Measurements from ENCODE around the gene SNX14. TPM values are rescaled to one million over a fixed set of nuclear protein-coding genes. Genes with fewer than 3 reads are reported as not detected.

Gene SNX14
- total and polyA plus RNA-seq, 2 of the 8 experiments (the other 6 are each of a cell fraction or from before 2014, with no cell fraction given): 11.9 to 24.2 TPM

DNA sequence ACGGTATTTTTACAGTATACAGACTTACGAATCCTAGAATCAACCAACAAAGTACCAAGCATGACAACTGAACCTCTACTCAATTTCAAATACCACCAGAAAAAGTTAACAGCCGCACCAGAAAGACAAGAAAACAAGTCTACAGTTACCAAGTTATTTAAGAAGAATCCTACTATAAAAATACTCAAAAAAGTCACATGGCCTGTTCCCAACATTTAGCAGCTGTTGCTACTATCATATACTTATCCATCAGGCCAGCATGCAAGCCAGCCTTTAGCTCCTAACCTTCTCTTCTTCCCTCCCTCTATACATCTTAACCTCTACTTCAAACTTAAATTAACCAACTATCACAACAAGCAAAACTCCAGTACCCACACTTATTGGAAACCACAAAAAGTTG is 47.2 kb upstream of the SNX14 start (continued):
- TF ChIP-seq, protein P1, sequence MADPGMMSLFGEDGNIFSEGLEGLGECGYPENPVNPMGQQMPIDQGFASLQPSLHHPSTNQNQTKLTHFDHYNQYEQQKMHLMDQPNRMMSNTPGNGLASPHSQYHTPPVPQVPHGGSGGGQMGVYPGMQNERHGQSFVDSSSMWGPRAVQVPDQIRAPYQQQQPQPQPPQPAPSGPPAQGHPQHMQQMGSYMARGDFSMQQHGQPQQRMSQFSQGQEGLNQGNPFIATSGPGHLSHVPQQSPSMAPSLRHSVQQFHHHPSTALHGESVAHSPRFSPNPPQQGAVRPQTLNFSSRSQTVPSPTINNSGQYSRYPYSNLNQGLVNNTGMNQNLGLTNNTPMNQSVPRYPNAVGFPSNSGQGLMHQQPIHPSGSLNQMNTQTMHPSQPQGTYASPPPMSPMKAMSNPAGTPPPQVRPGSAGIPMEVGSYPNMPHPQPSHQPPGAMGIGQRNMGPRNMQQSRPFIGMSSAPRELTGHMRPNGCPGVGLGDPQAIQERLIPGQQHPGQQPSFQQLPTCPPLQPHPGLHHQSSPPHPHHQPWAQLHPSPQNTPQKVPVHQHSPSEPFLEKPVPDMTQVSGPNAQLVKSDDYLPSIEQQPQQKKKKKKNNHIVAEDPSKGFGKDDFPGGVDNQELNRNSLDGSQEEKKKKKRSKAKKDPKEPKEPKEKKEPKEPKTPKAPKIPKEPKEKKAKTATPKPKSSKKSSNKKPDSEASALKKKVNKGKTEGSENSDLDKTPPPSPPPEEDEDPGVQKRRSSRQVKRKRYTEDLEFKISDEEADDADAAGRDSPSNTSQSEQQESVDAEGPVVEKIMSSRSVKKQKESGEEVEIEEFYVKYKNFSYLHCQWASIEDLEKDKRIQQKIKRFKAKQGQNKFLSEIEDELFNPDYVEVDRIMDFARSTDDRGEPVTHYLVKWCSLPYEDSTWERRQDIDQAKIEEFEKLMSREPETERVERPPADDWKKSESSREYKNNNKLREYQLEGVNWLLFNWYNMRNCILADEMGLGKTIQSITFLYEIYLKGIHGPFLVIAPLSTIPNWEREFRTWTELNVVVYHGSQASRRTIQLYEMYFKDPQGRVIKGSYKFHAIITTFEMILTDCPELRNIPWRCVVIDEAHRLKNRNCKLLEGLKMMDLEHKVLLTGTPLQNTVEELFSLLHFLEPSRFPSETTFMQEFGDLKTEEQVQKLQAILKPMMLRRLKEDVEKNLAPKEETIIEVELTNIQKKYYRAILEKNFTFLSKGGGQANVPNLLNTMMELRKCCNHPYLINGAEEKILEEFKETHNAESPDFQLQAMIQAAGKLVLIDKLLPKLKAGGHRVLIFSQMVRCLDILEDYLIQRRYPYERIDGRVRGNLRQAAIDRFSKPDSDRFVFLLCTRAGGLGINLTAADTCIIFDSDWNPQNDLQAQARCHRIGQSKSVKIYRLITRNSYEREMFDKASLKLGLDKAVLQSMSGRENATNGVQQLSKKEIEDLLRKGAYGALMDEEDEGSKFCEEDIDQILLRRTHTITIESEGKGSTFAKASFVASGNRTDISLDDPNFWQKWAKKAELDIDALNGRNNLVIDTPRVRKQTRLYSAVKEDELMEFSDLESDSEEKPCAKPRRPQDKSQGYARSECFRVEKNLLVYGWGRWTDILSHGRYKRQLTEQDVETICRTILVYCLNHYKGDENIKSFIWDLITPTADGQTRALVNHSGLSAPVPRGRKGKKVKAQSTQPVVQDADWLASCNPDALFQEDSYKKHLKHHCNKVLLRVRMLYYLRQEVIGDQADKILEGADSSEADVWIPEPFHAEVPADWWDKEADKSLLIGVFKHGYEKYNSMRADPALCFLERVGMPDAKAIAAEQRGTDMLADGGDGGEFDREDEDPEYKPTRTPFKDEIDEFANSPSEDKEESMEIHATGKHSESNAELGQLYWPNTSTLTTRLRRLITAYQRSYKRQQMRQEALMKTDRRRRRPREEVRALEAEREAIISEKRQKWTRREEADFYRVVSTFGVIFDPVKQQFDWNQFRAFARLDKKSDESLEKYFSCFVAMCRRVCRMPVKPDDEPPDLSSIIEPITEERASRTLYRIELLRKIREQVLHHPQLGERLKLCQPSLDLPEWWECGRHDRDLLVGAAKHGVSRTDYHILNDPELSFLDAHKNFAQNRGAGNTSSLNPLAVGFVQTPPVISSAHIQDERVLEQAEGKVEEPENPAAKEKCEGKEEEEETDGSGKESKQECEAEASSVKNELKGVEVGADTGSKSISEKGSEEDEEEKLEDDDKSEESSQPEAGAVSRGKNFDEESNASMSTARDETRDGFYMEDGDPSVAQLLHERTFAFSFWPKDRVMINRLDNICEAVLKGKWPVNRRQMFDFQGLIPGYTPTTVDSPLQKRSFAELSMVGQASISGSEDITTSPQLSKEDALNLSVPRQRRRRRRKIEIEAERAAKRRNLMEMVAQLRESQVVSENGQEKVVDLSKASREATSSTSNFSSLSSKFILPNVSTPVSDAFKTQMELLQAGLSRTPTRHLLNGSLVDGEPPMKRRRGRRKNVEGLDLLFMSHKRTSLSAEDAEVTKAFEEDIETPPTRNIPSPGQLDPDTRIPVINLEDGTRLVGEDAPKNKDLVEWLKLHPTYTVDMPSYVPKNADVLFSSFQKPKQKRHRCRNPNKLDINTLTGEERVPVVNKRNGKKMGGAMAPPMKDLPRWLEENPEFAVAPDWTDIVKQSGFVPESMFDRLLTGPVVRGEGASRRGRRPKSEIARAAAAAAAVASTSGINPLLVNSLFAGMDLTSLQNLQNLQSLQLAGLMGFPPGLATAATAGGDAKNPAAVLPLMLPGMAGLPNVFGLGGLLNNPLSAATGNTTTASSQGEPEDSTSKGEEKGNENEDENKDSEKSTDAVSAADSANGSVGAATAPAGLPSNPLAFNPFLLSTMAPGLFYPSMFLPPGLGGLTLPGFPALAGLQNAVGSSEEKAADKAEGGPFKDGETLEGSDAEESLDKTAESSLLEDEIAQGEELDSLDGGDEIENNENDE (IDR thresholded peaks at IDR 0.05; ENCODE audit: insufficient replicate concordance, low read length): no peak

Data from H1 (cell line).